Body of pancreas (tissue), 4 donors: ENCODE data around the gene PRKD1. TPM values are rescaled to one million over a fixed set of nuclear protein-coding genes. Genes with fewer than 3 reads are reported as not detected.

Source experiments
- ATAC-seq: fragments of 150-250 bp; one replicate; pipeline ENCODE4 v1.9.1; 2016
- DNase-seq, 4 donors: peaks; one replicate each; pipeline ENCODE4 v3.0.0-alpha.2; 2019
- H3K27ac ChIP-seq, 4 donors: fragments of 200-600 bp; sonication (generic); 1 replicate in 3 of 4; 2 replicates in 1 of 4; pipeline versions ENCODE4 v1.5.1 to v1.6.1; 2016 to 2019; ENCODE audit warnings: mild to moderate bottlenecking in 1 of 4, mixed read lengths in 1 of 4, moderate library complexity in 1 of 4
- H3K27me3 ChIP-seq, 2 donors: fragments of 200-600 bp; sonication (generic); one replicate each; pipeline ENCODE4 v1.6.0; 2016; ENCODE audit warnings: mild to moderate bottlenecking in 1 of 2
- H3K36me3 ChIP-seq, 2 donors: fragments of 200-600 bp; sonication (generic); replicated peaks in 1 of 2; 2 replicates each; pipeline ENCODE4 v1.5.1; 2016; ENCODE audit warnings: low read depth in 2 of 2; ENCODE audit not compliant: insufficient read depth in 1 of 2
- H3K4me1 ChIP-seq: fragments of 200-600 bp; sonication (generic); one replicate; pipeline ENCODE4 v1.6.0; 2016
- H3K4me3 ChIP-seq, 2 donors: fragments of 200-600 bp; sonication (generic); 1 replicate in 1 of 2; 2 replicates in 1 of 2; pipeline ENCODE4 v1.5.1; 2016 to 2019
- H3K9me3 ChIP-seq, 3 donors: fragments of 200-600 bp; sonication (generic); 1 replicate in 2 of 3; 2 replicates in 1 of 3; pipeline ENCODE4 v1.5.1; 2016
- CTCF ChIP-seq, 7 experiments: fragments of 450-650 bp in 4 of 7; fragments of 200-600 bp in 3 of 7; sonication (generic) in 3 of 7; IDR thresholded peaks; one replicate each; pipeline ENCODE4 v1.5.1; 2016 to 2019; ENCODE audit warnings: antibody characterized with exemption in 7 of 7
- POLR2A ChIP-seq, 3 donors: fragments of 450-650 bp; IDR thresholded peaks; one replicate each; pipeline ENCODE4 v1.6.1; 2016; ENCODE audit warnings: antibody characterized with exemption in 3 of 3, mild to moderate bottlenecking in 2 of 3
- WGBS, 2 donors: methylation state at CpG; one replicate each; pipeline ENCODE4 v1.1.5; 2017; 5-methylcytosine and 5-hydroxymethylcytosine counted together
- intact Hi-C: fragments of 100-400 bp; cut with DNase I; formaldehyde crosslinking; loops from one replicate; pipeline ENCODE4 v1.15.1; 2023
- total RNA-seq, 2 donors: library from RNA; depleted of rRNA; stranded (reverse); fragments of >200 nt; gene quantifications; one replicate each; pipeline ENCODE4 v1.1.0, GENCODE V29; 2016

PRKD1 gene
- total RNA-seq, 2 donors from 2014 or later: 5.3 to 14.8 TPM

DNA sequence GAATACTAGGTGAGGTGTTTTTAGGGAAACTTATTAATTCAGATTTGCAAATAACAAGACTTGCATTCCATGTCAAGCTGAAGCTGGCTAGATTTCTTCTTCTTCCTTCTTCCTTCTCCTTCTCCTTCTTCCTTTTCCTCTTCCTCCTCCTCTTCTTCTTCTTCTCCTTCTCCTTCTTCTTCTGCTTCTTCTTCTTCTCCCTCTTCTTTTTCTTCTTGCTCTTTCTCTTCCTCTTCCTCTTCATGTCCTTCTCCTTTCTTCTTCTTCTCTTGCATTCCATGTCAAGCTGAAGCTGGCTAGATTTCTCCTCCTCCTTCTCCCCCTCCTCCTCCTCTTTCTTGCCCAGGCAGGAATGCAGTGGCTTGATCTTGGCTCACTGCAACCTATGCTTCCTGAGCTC, 297.8 kb downstream of the PRKD1 start:
- Histone ChIP-seq H3K36me3 (no peaks in the 10 kb centered on the region), H3K9me3 (no peaks in the 10 kb centered on the region), H3K4me1 (peaks cover 9% of the 10 kb centered on the region), H3K4me3 (no peak overlapping the region), H3K27me3 (no peaks in the 10 kb centered on the region), H3K27ac (no peak overlapping the region)
- intact Hi-C loops: no loop called here
- ATAC-seq (no peak), DNase-seq (no peak)
- no peak for TF ChIP-seq POLR2A (IDR thresholded peaks at IDR 0.05)
- TF ChIP-seq CTCF (IDR thresholded peaks at IDR 0.05): no peak

- DNase-seq (no peak), ATAC-seq (no peak)
- Histone ChIP-seq H3K27ac (no peak overlapping the region), H3K4me3 (no peak overlapping the region), H3K36me3 (no peaks in the 10 kb centered on the region), H3K4me1 (peaks cover 9% of the 10 kb centered on the region), H3K27me3 (no peaks in the 10 kb centered on the region), H3K9me3 (no peaks in the 10 kb centered on the region)
- TF ChIP-seq POLR2A (IDR thresholded peaks at IDR 0.05): no peak
- TF ChIP-seq CTCF (IDR thresholded peaks at IDR 0.05): no peak
- WGBS, 2 donors: 93 to 95% methylated on average over 3 of the region's 3 CpGs
- intact Hi-C loops: no loop called here
Observed at GRCh38 chr14:29627137-29627536, 300.5 kb downstream of the PRKD1 start.

- Histone ChIP-seq H3K27ac (peak overlapping the region in 3 of 4 donors; percentile 2 to 58 (median 37)), H3K9me3 (no peaks in the 10 kb centered on the region), H3K27me3 (no peaks in the 10 kb centered on the region), H3K36me3 (no peaks in the 10 kb centered on the region), H3K4me1 (peaks cover 17% of the 10 kb centered on the region), H3K4me3 (no peak overlapping the region)
- peak; percentile 94 for ATAC-seq
- intact Hi-C loops: no loop called here
- DNase-seq: peak; percentile 54 to 81 (median 62)
- 41 to 42% methylated on average over 4 of the region's 4 CpGs for WGBS, 2 donors
- TF ChIP-seq POLR2A (IDR thresholded peaks at IDR 0.05) (no peak), CTCF (IDR thresholded peaks at IDR 0.05) (no peak)
Observed at GRCh38 chr14:29618323-29619067, 309.2 kb downstream of the PRKD1 start.

DNA sequence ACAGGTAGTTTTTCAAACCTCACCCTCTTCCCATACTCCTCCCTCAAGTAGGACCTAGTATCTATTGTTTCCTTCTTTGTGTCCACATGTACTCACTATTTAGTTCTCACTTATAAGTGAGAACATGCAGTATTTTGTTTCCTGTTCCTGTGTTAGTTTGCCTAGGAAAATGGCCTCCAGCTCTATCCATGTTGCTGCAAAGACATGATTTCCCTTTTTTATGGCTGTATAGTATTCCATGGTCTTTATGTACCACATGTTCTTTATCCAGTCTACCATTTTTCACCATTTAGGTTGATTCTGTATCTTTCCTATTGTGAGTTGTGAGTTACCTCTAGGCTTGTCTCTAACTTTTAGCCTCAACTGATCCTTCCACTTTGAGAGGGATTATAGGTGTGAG, 310.7 kb downstream of the PRKD1 start:
- no peaks in the 10 kb centered on the region for H3K36me3 ChIP-seq
- H3K27ac ChIP-seq: no peak overlapping the region
- no peak for TF ChIP-seq POLR2A (IDR thresholded peaks at IDR 0.05)
- no peak for TF ChIP-seq CTCF (IDR thresholded peaks at IDR 0.05)
- DNase-seq (no peak), ATAC-seq (no peak)
- H3K27me3 ChIP-seq: no peaks in the 10 kb centered on the region
- H3K9me3 ChIP-seq: no peaks in the 10 kb centered on the region
- H3K4me3 ChIP-seq: no peak overlapping the region
- H3K4me1 ChIP-seq: peaks cover 17% of the 10 kb centered on the region
- intact Hi-C loops: no loop called here

DNA sequence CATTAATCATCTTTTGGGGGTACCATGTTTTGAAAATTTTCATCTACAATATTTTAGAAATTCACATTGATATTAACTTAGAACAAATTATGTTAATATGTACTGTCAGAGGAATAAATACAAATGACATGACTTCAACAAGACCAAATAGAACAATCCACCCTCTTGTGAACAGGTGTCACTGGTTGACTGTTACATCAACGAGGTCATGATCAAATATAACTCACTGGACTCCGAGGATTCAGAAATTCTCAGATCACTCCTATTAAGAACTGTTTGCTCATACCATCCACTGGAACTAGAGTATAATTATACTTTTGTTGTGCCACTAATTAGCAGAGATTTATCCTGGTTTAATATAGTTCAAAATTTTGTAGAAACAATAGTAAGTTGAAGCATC, 318.8 kb downstream of the PRKD1 start:
- H3K36me3 ChIP-seq: no peaks in the 10 kb centered on the region
- ATAC-seq (no peak), DNase-seq (no peak)
- WGBS, 2 donors: 78 to 98% methylated on average over 2 of the region's 2 CpGs
- intact Hi-C loops: no loop called here
- no peaks in the 10 kb centered on the region for H3K9me3 ChIP-seq
- H3K4me3 ChIP-seq: no peak overlapping the region
- H3K4me1 ChIP-seq: peaks cover 13% of the 10 kb centered on the region
- TF ChIP-seq CTCF (IDR thresholded peaks at IDR 0.05): no peak
- TF ChIP-seq POLR2A (IDR thresholded peaks at IDR 0.05): no peak
- no peaks in the 10 kb centered on the region for H3K27me3 ChIP-seq
- no peak overlapping the region for H3K27ac ChIP-seq
